RWPE2 (cell line): ENCODE measurements around the gene STEAP3.

Source experiments
- ATAC-seq: fragments of 200-7000 bp; cut with Tn5 transposase; 3 replicates; pipeline ENCODE4 v1.9.1; 2021; ENCODE audit warnings: low read depth
- DNase-seq: peaks from one replicate; pipeline ENCODE4 v3.0.0-alpha.2; 2020; ENCODE audit warnings: low spot score
- H3K27ac ChIP-seq: fragments of 450-650 bp; 2 replicates; pipeline ENCODE4 v1.5.1; 2017; ENCODE audit warnings: mild to moderate bottlenecking; ENCODE audit not compliant: poor library complexity, severe bottlenecking
- H3K27me3 ChIP-seq: fragments of 250-450 bp; sonication (Bioruptor Pico); 2 replicates; pipeline ENCODE4 v1.5.1; 2021; ENCODE audit warnings: mild to moderate bottlenecking, moderate library complexity; ENCODE audit not compliant: insufficient read depth, poor library complexity, severe bottlenecking
- H3K36me3 ChIP-seq: fragments of 250-450 bp; sonication (Bioruptor Pico); 2 replicates; pipeline ENCODE4 v1.5.1; 2020; ENCODE audit warnings: low read depth, mild to moderate bottlenecking, moderate library complexity
- H3K4me1 ChIP-seq: fragments of 250-450 bp; sonication (Bioruptor Pico); 2 replicates; pipeline ENCODE4 v1.5.1; 2021; ENCODE audit warnings: mild to moderate bottlenecking, moderate library complexity; ENCODE audit not compliant: insufficient read depth, poor library complexity, severe bottlenecking
- H3K4me3 ChIP-seq: fragments of 250-450 bp; sonication (Bioruptor Pico); 2 replicates; pipeline ENCODE4 v1.5.1; 2021; ENCODE audit warnings: mild to moderate bottlenecking, moderate library complexity; ENCODE audit not compliant: severe bottlenecking
- H3K9me3 ChIP-seq: fragments of 250-450 bp; sonication (Bioruptor Pico); 2 replicates; pipeline ENCODE4 v1.5.1; 2021; ENCODE audit warnings: mild to moderate bottlenecking, moderate library complexity; ENCODE audit not compliant: severe bottlenecking
- TF ChIP-seq, protein P1 (sequence below): fragments of 450-650 bp; IDR thresholded peaks from one replicate; pipeline ENCODE4 v1.5.1; 2017; ENCODE audit warnings: mild to moderate bottlenecking, moderate library complexity; ENCODE audit not compliant: poor library complexity, severe bottlenecking

STEAP3 gene

DNA sequence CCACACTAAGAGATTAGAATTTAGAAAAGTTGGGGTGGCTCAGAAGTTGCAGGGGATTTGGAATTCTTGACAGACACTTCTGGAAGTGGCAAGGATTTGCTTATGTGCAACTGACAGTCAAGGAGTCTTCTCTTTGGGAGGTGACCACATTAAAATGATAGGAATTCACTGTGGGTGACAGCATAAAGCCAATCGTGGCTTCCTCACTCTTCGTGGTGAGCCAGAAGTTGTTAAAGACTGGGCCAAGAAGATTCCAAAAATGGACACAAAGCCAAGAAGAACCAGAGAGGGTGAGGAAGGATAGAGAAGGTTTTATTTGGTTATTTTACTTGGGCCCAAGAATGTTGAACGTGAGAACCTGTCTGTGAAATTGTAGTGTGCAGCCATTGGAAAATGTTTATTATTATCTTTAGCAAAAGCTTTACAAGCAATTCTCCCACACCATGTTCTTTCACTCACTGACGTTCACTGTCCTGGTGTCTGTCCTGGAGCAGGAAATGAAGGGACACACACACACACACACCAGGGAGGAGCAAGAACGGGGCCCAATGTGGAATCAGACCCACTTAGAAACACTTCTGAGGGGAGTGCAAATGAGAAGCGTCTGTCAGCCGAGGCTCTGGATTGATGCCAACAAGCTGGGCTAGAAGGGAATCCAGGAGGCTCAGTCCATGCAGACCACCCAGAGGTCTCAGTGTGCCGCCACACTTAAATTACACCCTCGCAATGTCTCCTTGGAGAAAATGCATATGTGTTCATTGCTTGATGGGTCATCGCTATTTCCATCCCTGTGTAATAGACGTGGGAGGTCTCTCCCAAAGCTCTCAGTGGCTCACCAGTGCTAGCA lies 37.2 kb downstream of the STEAP3 start:
- DNase-seq (no peak), ATAC-seq (no peak)
- H3K27me3 ChIP-seq: no peaks in the 10 kb centered on the region
- peaks cover 7% of the 10 kb centered on the region for H3K4me1 ChIP-seq
- no peaks in the 10 kb centered on the region for H3K9me3 ChIP-seq
- no peak overlapping the region for H3K27ac ChIP-seq
- TF ChIP-seq, protein P1, sequence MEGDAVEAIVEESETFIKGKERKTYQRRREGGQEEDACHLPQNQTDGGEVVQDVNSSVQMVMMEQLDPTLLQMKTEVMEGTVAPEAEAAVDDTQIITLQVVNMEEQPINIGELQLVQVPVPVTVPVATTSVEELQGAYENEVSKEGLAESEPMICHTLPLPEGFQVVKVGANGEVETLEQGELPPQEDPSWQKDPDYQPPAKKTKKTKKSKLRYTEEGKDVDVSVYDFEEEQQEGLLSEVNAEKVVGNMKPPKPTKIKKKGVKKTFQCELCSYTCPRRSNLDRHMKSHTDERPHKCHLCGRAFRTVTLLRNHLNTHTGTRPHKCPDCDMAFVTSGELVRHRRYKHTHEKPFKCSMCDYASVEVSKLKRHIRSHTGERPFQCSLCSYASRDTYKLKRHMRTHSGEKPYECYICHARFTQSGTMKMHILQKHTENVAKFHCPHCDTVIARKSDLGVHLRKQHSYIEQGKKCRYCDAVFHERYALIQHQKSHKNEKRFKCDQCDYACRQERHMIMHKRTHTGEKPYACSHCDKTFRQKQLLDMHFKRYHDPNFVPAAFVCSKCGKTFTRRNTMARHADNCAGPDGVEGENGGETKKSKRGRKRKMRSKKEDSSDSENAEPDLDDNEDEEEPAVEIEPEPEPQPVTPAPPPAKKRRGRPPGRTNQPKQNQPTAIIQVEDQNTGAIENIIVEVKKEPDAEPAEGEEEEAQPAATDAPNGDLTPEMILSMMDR: no peak
- no peak overlapping the region for H3K4me3 ChIP-seq
- H3K36me3 ChIP-seq: no peaks in the 10 kb centered on the region

- ATAC-seq (no peak), DNase-seq (no peak)
- TF ChIP-seq, protein P1: no peak
- Histone ChIP-seq H3K4me3 (no peak overlapping the region), H3K36me3 (no peaks in the 10 kb centered on the region), H3K4me1 (peaks cover 2% of the 10 kb centered on the region), H3K9me3 (no peaks in the 10 kb centered on the region), H3K27ac (no peak overlapping the region), H3K27me3 (no peaks in the 10 kb centered on the region)
Observed at GRCh38 chr2:119261493-119262225, 38.0 kb downstream of the STEAP3 start.

- TF ChIP-seq, protein P1: no peak
- Histone ChIP-seq H3K4me1 (no peaks in the 10 kb centered on the region), H3K36me3 (no peaks in the 10 kb centered on the region), H3K4me3 (no peak overlapping the region), H3K9me3 (no peaks in the 10 kb centered on the region), H3K27me3 (no peaks in the 10 kb centered on the region), H3K27ac (no peak overlapping the region)
- DNase-seq: no peak
- no peak for ATAC-seq
Observed at GRCh38 chr2:119263025-119263424, 39.4 kb downstream of the STEAP3 start.

DNA sequence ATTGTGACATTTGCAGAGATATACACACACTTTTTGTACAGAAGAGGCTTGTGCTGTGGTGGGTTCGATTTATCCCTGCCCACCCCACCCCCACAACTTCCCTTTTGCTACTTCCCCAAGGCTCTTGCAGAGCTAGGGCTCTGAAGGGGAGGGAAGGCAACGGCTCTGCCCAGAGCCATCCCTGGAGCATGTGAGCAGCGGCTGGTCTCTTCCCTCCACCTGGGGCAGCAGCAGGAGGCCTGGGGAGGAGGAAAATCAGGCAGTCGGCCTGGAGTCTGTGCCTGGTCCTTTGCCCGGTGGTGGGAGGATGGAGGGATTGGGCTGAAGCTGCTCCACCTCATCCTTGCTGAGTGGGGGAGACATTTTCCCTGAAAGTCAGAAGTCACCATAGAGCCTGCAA lies 40.0 kb downstream of the STEAP3 start:
- H3K4me3 ChIP-seq: no peak overlapping the region
- TF ChIP-seq, protein P1: no peak
- H3K27ac ChIP-seq: no peak overlapping the region
- H3K36me3 ChIP-seq: no peaks in the 10 kb centered on the region
- no peak for ATAC-seq
- no peaks in the 10 kb centered on the region for H3K27me3 ChIP-seq
- DNase-seq: no peak
- no peaks in the 10 kb centered on the region for H3K9me3 ChIP-seq
- H3K4me1 ChIP-seq: no peaks in the 10 kb centered on the region
